Stomach smooth muscle (tissue), 2 donors: ENCODE results near the gene ARHGEF1.

Experiments used
- H3K27ac ChIP-seq: one replicate; pipeline ENCODE4 v1.7.0; 2013; ENCODE audit warnings: mild to moderate bottlenecking, low read length, inconsistent platforms
- H3K27me3 ChIP-seq, 2 donors: one replicate each; pipeline ENCODE4 v1.7.0; 2013; ENCODE audit warnings: low read length in 2 of 2; ENCODE audit not compliant: insufficient read depth in 2 of 2, control insufficient read depth in 1 of 2
- H3K36me3 ChIP-seq, 2 donors: one replicate each; pipeline ENCODE4 v1.7.0; 2013; ENCODE audit warnings: low read length in 2 of 2; ENCODE audit not compliant: control insufficient read depth in 2 of 2, insufficient read depth in 2 of 2
- H3K4me1 ChIP-seq: one replicate; pipeline ENCODE4 v1.7.0; 2013; ENCODE audit warnings: low read length; ENCODE audit not compliant: control insufficient read depth, insufficient read depth
- H3K4me3 ChIP-seq, 2 donors: one replicate each; pipeline ENCODE4 v1.7.0; 2013; ENCODE audit warnings: low read length in 2 of 2
- H3K9ac ChIP-seq, 2 donors: one replicate each; pipeline ENCODE4 v1.7.0; 2013; ENCODE audit warnings: low read length in 2 of 2, mild to moderate bottlenecking in 1 of 2
- H3K9me3 ChIP-seq, 2 donors: one replicate each; pipeline ENCODE4 v1.7.0; 2013; ENCODE audit warnings: low read length in 2 of 2; ENCODE audit not compliant: control insufficient read depth in 2 of 2
- donor health status: healthy.
- donor health status: Pancreatic carcinoma.

Gene ARHGEF1

DNA sequence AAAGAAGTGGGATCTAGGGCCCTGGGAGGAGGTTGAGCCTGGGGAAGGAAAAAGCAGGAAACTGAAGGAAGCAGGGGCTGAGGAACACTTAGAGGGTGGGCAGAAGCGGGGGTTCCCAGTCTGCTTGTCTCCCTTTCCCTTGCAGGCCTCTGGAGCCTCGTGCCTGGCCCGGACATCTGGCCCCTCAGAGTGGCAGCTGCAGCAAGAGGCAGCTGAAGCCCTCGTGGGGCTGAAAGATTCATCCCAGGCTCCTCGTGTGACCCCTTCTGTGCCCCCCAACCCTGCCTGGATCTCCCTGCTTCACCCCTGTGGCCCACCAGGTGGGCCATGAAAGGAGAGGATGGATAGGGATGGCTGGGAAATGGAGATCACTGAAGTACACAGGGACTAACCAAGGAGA, 32.6 kb upstream of the ARHGEF1 start:
- H3K27ac ChIP-seq = no peak overlapping the region
- no peaks in the 10 kb centered on the region for H3K9me3 ChIP-seq
- no peaks in the 10 kb centered on the region for H3K36me3 ChIP-seq
- H3K27me3 ChIP-seq = peaks cover 3 to 11% of the 10 kb centered on the region in 2 donors
- H3K4me3 ChIP-seq = no peak overlapping the region
- no peaks in the 10 kb centered on the region for H3K4me1 ChIP-seq
- no peak overlapping the region for H3K9ac ChIP-seq

- no peaks in the 10 kb centered on the region for H3K9me3 ChIP-seq
- H3K4me1 ChIP-seq = no peaks in the 10 kb centered on the region
- no peak overlapping the region for H3K9ac ChIP-seq
- H3K27ac ChIP-seq = no peak overlapping the region
- H3K27me3 ChIP-seq = peaks cover 3 to 11% of the 10 kb centered on the region in 2 donors
- no peak overlapping the region for H3K4me3 ChIP-seq
- H3K36me3 ChIP-seq = no peaks in the 10 kb centered on the region
Measured at GRCh38 chr19:41851456-41851855, 31.5 kb upstream of the ARHGEF1 start.

GRCh38 chr19:41853344-41853743, 29.6 kb upstream of the ARHGEF1 start:
- no peaks in the 10 kb centered on the region for H3K4me1 ChIP-seq
- H3K9ac ChIP-seq = no peak overlapping the region
- no peak overlapping the region for H3K27ac ChIP-seq
- no peaks in the 10 kb centered on the region for H3K9me3 ChIP-seq
- peaks cover 0 to 8% of the 10 kb centered on the region in 2 donors for H3K27me3 ChIP-seq
- H3K36me3 ChIP-seq = no peaks in the 10 kb centered on the region
- no peak overlapping the region for H3K4me3 ChIP-seq

DNA sequence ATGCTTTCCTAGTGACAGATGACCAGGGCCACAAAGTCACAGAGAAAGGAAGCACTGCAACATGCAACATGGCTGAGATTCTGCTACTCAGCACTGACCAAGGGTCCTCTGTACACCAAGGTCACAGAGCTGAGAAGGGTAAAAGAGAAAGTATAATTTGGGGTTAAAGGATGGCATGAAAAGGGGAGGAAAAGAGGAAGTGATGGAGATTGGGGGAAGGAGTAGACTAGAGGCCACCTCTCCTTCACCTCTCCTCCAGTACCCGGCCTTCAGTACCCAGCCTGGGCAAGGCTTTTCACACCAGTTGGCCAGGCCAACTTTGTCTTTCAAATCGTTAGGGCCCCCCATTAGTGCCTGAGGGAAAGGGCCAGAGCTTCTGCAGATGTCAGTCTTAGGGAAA, 29.2 kb upstream of the ARHGEF1 start:
- H3K4me1 ChIP-seq = no peaks in the 10 kb centered on the region
- no peaks in the 10 kb centered on the region for H3K36me3 ChIP-seq
- no peak overlapping the region for H3K4me3 ChIP-seq
- H3K9ac ChIP-seq = no peak overlapping the region
- H3K9me3 ChIP-seq = no peaks in the 10 kb centered on the region
- H3K27ac ChIP-seq = no peak overlapping the region
- H3K27me3 ChIP-seq = peaks cover 0 to 8% of the 10 kb centered on the region in 2 donors

- H3K27ac ChIP-seq = peak overlapping the region; percentile 99
- H3K36me3 ChIP-seq = peaks cover 21 to 25% of the 10 kb centered on the region in 2 donors
- peak overlapping the region; percentile 15 to 95 for H3K4me3 ChIP-seq
- H3K27me3 ChIP-seq = peaks cover 0 to 3% of the 10 kb centered on the region in 2 donors
- H3K9me3 ChIP-seq = no peaks in the 10 kb centered on the region
- H3K9ac ChIP-seq = peak overlapping the region; percentile 29 to 42
- peaks cover 30% of the 10 kb centered on the region for H3K4me1 ChIP-seq
Measured at GRCh38 chr19:41859213-41859617, 23.8 kb upstream of the ARHGEF1 start.

- H3K27me3 ChIP-seq = peaks cover 0 to 3% of the 10 kb centered on the region in 2 donors
- H3K9me3 ChIP-seq = no peaks in the 10 kb centered on the region
- H3K9ac ChIP-seq = peak within 1 kb of the TSS; percentile 87 to 98
- H3K36me3 ChIP-seq = peaks cover 27 to 31% of the 10 kb centered on the region in 2 donors
- H3K27ac ChIP-seq = peak within 1 kb of the TSS; percentile 99
- H3K4me1 ChIP-seq = peaks cover 32% of the 10 kb centered on the region
- H3K4me3 ChIP-seq = peak within 1 kb of the TSS; percentile 76 to 95
Measured at GRCh38 chr19:41859618-41860418, 23.2 kb upstream of the ARHGEF1 start, which contains the start of gene RPS19. Gene RPS19 (plus strand): TSS chr19:41860255. CDS start chr19:41860775, 520 bp downstream.

GRCh38 chr19:41860419-41861115, 22.4 kb upstream of the ARHGEF1 start:
- peaks cover 32% of the 10 kb centered on the region for H3K4me1 ChIP-seq
- H3K9ac ChIP-seq = peak overlapping the region; percentile 87 to 98
- H3K36me3 ChIP-seq = peaks cover 29 to 35% of the 10 kb centered on the region in 2 donors

DNA sequence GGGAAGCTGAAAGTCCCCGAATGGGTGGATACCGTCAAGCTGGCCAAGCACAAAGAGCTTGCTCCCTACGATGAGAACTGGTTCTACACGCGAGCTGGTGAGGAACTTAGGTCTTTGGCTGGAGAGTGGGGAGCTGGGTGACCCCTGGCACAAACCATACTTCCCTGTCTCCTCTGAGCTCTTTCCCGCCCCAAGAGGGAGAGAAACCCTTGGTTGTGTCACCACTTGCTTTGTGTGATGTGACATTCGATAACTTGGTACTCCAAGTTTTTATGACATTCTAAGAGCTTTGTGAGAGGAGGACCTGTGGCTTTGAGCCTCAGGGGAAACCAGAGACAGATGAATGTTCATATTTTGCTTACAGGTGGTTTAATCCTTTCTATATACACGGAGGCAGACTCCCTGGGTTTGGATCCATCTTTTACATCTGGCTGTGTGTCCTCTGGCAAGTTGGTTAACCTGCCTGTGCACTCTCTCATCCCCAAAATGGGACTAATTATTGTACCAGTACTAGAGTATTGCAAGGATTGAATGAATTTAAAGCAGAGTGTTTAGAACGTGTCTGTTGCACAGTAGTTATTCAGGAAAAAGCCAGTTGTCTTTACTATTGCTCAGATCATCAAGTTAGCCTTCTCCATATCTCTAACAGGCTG, 21.7 kb upstream of the ARHGEF1 start:
- peaks cover 29 to 37% of the 10 kb centered on the region in 2 donors for H3K36me3 ChIP-seq
- no peaks in the 10 kb centered on the region for H3K27me3 ChIP-seq
- peak overlapping the region; percentile 76 to 95 for H3K4me3 ChIP-seq
- peak overlapping the region; percentile 11 for H3K27ac ChIP-seq
- no peaks in the 10 kb centered on the region for H3K9me3 ChIP-seq
- peak overlapping the region; percentile 87 to 98 for H3K9ac ChIP-seq
- peaks cover 32% of the 10 kb centered on the region for H3K4me1 ChIP-seq

More at GRCh38 chr19:41860419-41861115, 22.4 kb upstream of the ARHGEF1 start:
- Histone ChIP-seq H3K4me3 (peak overlapping the region; percentile 76 to 95), H3K9me3 (no peaks in the 10 kb centered on the region), H3K27ac (peak overlapping the region; percentile 99), H3K27me3 (no peaks in the 10 kb centered on the region)

DNA sequence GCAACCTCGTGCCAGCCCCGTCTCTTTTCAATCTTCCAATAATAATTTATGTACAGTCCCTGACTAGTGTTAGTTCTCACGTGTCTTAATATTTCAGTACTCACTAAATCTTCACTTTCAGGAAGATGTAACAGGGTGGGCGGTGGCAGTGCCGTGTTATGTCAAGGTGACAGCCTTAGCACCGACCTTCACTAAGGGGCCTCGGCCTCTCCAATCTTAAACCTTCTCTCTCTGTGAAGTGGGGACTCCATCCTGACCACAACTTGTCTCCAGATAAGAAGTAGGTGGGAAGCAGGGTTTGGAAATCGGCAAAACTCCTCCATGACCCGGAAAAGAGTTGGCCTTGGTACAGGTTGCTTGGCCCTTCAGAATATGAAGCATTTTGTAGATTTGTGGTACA, 21.1 kb upstream of the ARHGEF1 start:
- Histone ChIP-seq H3K9ac (no peak overlapping the region), H3K36me3 (peaks cover 29 to 40% of the 10 kb centered on the region in 2 donors), H3K27ac (no peak overlapping the region), H3K4me1 (peaks cover 32% of the 10 kb centered on the region), H3K27me3 (no peaks in the 10 kb centered on the region), H3K4me3 (peak overlapping the region in 1 of 2 donors; percentile 95), H3K9me3 (no peaks in the 10 kb centered on the region)

DNA sequence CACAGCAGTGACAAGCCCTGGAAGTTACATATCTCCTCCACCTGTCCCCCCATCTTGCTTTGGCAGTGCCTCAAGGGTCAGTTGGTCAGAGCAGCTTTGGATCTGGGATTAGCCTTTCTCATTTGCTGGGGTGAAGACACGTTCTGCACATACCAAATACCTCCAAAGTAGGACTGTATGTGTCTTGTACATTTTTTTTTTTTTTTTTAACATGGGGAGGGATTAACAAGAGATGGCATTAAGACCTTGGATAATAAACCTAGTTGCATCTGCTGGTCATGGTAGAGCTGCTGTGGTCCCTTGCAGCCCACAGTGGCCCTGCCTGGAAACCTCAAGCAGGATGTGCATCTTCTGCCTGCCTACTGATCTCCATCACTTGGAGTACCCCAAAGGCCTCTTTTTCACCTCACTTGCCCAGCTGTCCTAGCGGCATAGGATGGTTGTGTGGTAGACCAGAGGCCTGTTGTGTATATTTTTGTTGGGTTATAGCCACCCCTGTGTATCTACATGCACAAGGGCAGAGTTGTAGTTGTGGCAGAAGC, 20.5 kb upstream of the ARHGEF1 start:
- Histone ChIP-seq H3K27ac (no peak overlapping the region), H3K4me1 (peaks cover 32% of the 10 kb centered on the region), H3K9me3 (no peaks in the 10 kb centered on the region), H3K36me3 (peaks cover 29 to 40% of the 10 kb centered on the region in 2 donors), H3K4me3 (no peak overlapping the region), H3K9ac (peak overlapping the region; percentile 1 to 29), H3K27me3 (no peaks in the 10 kb centered on the region)
